Measurements from ENCODE around the gene PRR30.

DNA sequence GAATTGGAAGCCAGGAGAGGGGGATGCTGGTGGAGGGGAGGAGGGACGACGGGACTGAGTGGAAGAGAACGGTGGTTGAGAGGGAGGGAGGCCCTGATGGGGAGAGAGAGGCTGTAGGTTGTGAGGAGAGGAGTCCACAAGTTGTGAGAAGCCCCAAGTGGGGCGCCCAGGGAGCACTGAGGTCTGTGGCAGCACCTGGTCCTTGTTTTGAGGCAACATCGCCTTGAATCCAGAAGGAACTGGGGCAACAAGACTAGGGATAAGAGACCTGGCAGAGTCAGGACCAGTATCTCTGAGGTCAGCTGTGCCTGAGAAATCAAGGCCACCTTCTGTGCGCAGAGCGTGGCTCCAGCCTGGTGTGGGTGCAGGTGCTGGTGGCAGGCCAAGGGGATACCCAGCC is 1.1 kb downstream of the PRR30 start:
- TF ChIP-seq CTCF (IDR thresholded peaks at IDR 0.05) (no peak), EP300 (IDR thresholded peaks at IDR 0.05) (no peak)

Data from esophagus muscularis mucosa (tissue), 3 donors.